Measurements from ENCODE around the gene ISY1. TPM values are rescaled to one million over a fixed set of nuclear protein-coding genes. Genes with fewer than 3 reads are reported as not detected.

The ISY1 gene
- total RNA-seq, 1 donor from 2014 or later = 18.2 TPM

DNA sequence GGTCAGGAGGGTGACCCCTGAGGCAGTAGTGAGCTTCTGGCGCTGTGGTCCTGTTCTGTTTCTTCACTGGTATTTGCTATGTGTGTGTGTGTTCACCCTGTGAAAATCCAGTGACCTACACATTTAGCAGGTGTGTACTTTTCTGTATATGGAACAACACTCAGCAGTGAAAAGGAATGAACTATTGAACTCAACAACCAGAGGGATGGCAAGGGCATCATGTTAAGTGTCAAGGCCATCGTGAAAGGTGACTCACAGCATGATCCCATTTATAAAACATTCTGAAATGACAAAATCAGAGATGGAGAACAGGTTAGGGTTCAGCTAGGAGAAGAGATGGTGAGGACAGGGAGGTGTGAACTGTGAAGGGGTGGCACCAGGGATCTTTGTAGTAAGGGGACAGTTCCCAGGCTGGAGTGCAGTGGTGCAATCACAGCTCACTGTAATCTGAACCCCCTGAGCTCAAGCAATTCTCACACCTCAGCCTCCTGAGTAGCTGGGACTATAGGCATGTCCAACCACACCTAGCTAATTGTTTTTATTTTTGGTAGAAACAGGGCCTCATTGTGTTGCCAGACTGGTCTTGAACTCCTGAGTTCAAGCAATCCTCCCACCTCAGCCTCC lies 29.3 kb downstream of the ISY1 start:
- Mint-ChIP-seq H3K9me3 (ENCODE audit: unreplicated experiment) (no peaks in the 10 kb centered on the region), H3K36me3 (ENCODE audit: unreplicated experiment) (no peaks in the 10 kb centered on the region), H3K4me1 (ENCODE audit: low read depth, unreplicated experiment) (peaks cover 3% of the 10 kb centered on the region), H3K4me3 (ENCODE audit: unreplicated experiment) (no peak overlapping the region), H3K27ac (ENCODE audit: unreplicated experiment) (no peak overlapping the region), H3K27me3 (ENCODE audit: unreplicated experiment) (peaks cover 6% of the 10 kb centered on the region)
- DNase-seq = no peak
- TF ChIP-seq, protein P1, sequence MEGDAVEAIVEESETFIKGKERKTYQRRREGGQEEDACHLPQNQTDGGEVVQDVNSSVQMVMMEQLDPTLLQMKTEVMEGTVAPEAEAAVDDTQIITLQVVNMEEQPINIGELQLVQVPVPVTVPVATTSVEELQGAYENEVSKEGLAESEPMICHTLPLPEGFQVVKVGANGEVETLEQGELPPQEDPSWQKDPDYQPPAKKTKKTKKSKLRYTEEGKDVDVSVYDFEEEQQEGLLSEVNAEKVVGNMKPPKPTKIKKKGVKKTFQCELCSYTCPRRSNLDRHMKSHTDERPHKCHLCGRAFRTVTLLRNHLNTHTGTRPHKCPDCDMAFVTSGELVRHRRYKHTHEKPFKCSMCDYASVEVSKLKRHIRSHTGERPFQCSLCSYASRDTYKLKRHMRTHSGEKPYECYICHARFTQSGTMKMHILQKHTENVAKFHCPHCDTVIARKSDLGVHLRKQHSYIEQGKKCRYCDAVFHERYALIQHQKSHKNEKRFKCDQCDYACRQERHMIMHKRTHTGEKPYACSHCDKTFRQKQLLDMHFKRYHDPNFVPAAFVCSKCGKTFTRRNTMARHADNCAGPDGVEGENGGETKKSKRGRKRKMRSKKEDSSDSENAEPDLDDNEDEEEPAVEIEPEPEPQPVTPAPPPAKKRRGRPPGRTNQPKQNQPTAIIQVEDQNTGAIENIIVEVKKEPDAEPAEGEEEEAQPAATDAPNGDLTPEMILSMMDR (IDR thresholded peaks at IDR 0.05; ENCODE audit: partially characterized antibody, unreplicated experiment) = no peak

DNA sequence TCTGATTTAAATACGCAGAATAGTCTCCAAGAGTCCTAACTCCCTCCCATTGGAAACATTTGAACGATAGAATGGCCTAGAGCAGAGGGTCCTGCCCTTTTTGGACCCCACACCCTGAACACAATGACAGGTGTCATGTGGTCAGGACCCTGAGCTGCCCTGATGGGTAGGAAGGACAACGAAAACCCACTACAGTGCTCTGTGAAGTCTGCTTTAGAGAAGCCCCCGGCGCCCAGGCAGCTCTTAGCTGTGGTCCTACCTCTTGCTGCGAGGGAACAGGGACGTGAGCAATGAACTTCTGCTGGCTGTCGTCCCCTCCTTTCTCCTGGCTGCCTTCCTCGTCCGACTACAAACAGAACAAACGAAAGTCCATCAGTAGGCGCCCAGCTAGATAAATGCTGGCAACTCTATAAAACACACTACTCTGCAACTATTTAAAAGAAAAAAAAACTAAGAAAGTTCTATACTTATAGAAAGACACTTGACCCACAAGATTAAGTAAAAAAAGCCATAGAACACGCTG lies 30.5 kb downstream of the ISY1 start:
- DNase-seq = no peak
- Mint-ChIP-seq H3K4me1 (ENCODE audit: low read depth, unreplicated experiment) (peaks cover 3% of the 10 kb centered on the region), H3K4me3 (ENCODE audit: unreplicated experiment) (no peak overlapping the region), H3K9me3 (ENCODE audit: unreplicated experiment) (no peaks in the 10 kb centered on the region), H3K36me3 (ENCODE audit: unreplicated experiment) (no peaks in the 10 kb centered on the region), H3K27me3 (ENCODE audit: unreplicated experiment) (peaks cover 6% of the 10 kb centered on the region), H3K27ac (ENCODE audit: unreplicated experiment) (no peak overlapping the region)
- TF ChIP-seq, protein P1 (IDR thresholded peaks at IDR 0.05; ENCODE audit: partially characterized antibody, unreplicated experiment) = no peak

DNA sequence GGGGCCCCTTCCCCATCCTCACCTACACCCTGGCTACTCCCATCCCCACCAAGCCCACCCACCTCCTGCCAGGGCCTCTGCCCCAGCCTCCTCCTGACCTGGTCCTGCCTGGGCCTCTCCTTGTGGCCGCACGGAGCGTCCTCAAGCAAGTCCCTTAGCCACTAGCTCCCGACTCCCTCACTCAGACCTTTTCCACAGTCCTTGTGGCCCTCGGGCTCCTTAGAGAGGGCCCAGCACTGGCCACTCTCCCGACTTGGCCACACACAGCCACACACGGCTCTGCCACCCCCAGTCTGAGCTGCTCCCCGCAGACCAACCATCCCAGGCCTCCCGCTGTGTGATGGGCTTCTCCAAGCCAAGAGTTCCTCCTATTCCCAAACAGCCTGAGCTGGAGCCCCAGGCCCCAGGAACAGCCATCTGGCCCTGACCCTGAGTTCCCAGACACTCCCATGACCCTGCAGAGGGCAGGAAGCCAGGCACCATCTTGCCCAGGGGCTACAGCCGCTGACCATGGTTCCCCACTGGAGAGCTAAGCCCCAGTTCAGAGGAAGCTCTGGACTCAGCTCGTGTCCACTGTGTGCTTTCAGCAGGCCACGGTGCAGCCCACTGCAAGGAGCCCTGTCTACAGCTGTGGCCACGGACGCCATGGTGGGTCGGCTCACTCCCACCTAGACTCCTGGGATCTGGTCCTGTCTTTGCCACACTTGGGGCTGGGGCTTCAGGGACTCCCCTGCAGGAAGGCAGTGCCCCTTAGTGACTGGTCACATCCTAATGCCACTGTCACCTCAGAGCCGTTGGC lies 32.3 kb downstream of the ISY1 start:
- no peak for DNase-seq
- TF ChIP-seq, protein P1 (IDR thresholded peaks at IDR 0.05; ENCODE audit: partially characterized antibody, unreplicated experiment) = no peak
- Mint-ChIP-seq H3K36me3 (ENCODE audit: unreplicated experiment) (no peaks in the 10 kb centered on the region), H3K27me3 (ENCODE audit: unreplicated experiment) (peaks cover 4% of the 10 kb centered on the region), H3K4me3 (ENCODE audit: unreplicated experiment) (no peak overlapping the region), H3K9me3 (ENCODE audit: unreplicated experiment) (no peaks in the 10 kb centered on the region), H3K27ac (ENCODE audit: unreplicated experiment) (no peak overlapping the region), H3K4me1 (ENCODE audit: low read depth, unreplicated experiment) (peaks cover 3% of the 10 kb centered on the region)

- H3K4me3 Mint-ChIP-seq (ENCODE audit: unreplicated experiment) = no peak overlapping the region
- H3K36me3 Mint-ChIP-seq (ENCODE audit: unreplicated experiment) = no peaks in the 10 kb centered on the region
- no peak for DNase-seq
- no peaks in the 10 kb centered on the region for H3K9me3 Mint-ChIP-seq (ENCODE audit: unreplicated experiment)
- H3K27me3 Mint-ChIP-seq (ENCODE audit: unreplicated experiment) = peaks cover 7% of the 10 kb centered on the region
- H3K27ac Mint-ChIP-seq (ENCODE audit: unreplicated experiment) = no peak overlapping the region
- TF ChIP-seq, protein P1 (IDR thresholded peaks at IDR 0.05; ENCODE audit: partially characterized antibody, unreplicated experiment) = no peak
- H3K4me1 Mint-ChIP-seq (ENCODE audit: low read depth, unreplicated experiment) = peaks cover 3% of the 10 kb centered on the region
Measured at GRCh38 chr3:129126726-129127280, 34.1 kb downstream of the ISY1 start.

Data from glutamatergic neuron (in vitro differentiated cells).